ENCODE data around the gene WNT6.

WNT6 gene

GRCh38 chr2:218859556-218859987 is at the start of gene WNT6:
Gene WNT6, plus strand, starts transcription at chr2:218859805. Its CDS starts 233 bp downstream, at chr2:218860038.
- peak; percentile 69 for DNase-seq (ENCODE audit: low spot score)

- no peak for DNase-seq (ENCODE audit: low spot score)
These were observed 49.3 kb upstream of the WNT6 start for GRCh38 chr2:218810256-218810655.

- DNase-seq (ENCODE audit: low spot score) = no peak
These were observed 48.2 kb upstream of the WNT6 start for GRCh38 chr2:218811382-218811781.

GRCh38 chr2:218812096-218812815 is 47.3 kb upstream of the WNT6 start:
- no peak for DNase-seq (ENCODE audit: low spot score)

GRCh38 chr2:218812861-218813260 is 46.7 kb upstream of the WNT6 start:
- no peak for DNase-seq (ENCODE audit: low spot score)

GRCh38 chr2:218813771-218814460 is 45.7 kb upstream of the WNT6 start:
- no peak for DNase-seq (ENCODE audit: low spot score)

GRCh38 chr2:218814540-218815243 is 44.9 kb upstream of the WNT6 start:
- DNase-seq (ENCODE audit: low spot score) = no peak

GRCh38 chr2:218815244-218815637 is 44.4 kb upstream of the WNT6 start:
- DNase-seq (ENCODE audit: low spot score) = no peak

- DNase-seq (ENCODE audit: low spot score) = no peak
These were observed 44.0 kb upstream of the WNT6 start for GRCh38 chr2:218815649-218816048.

GRCh38 chr2:218816561-218817011 is 43.0 kb upstream of the WNT6 start:
- no peak for DNase-seq (ENCODE audit: low spot score)

- DNase-seq (ENCODE audit: low spot score) = no peak
These were observed 40.5 kb upstream of the WNT6 start for GRCh38 chr2:218819093-218819492.

GRCh38 chr2:218820746-218821369 is 38.7 kb upstream of the WNT6 start:
- DNase-seq (ENCODE audit: low spot score) = no peak

GRCh38 chr2:218821605-218822211 is 37.9 kb upstream of the WNT6 start:
- DNase-seq (ENCODE audit: low spot score) = no peak

- no peak for DNase-seq (ENCODE audit: low spot score)
These were observed 37.0 kb upstream of the WNT6 start for GRCh38 chr2:218822622-218823021.

GRCh38 chr2:218823196-218823855 is 36.3 kb upstream of the WNT6 start:
- no peak for DNase-seq (ENCODE audit: low spot score)

- no peak for DNase-seq (ENCODE audit: low spot score)
These were observed 35.6 kb upstream of the WNT6 start for GRCh38 chr2:218824004-218824403.

GRCh38 chr2:218826791-218827190 is 32.8 kb upstream of the WNT6 start:
- no peak for DNase-seq (ENCODE audit: low spot score)

- no peak for DNase-seq (ENCODE audit: low spot score)
These were observed 31.7 kb upstream of the WNT6 start for GRCh38 chr2:218827701-218828476.

GRCh38 chr2:218828477-218828778 is 31.2 kb upstream of the WNT6 start:
- no peak for DNase-seq (ENCODE audit: low spot score)

- no peak for DNase-seq (ENCODE audit: low spot score)
These were observed 29.6 kb upstream of the WNT6 start for GRCh38 chr2:218829868-218830451.
